Lower leg skin (tissue), 3 donors: Measurements from ENCODE around the gene WNT5B.

Experiments used
- CTCF ChIP-seq, 3 donors: fragments of 450-650 bp; IDR thresholded peaks; one replicate each; pipeline ENCODE4 v1.5.1; 2016; ENCODE audit warnings: antibody characterized with exemption in 3 of 3, mild to moderate bottlenecking in 3 of 3, moderate library complexity in 2 of 3
- POLR2A ChIP-seq, 2 donors: fragments of 450-650 bp; IDR thresholded peaks; one replicate each; pipeline ENCODE4 v1.6.1; 2016 to 2017; ENCODE audit warnings: antibody characterized with exemption in 2 of 2, mild to moderate bottlenecking in 1 of 2, moderate library complexity in 1 of 2

GRCh38 chr12:1591543-1591942, 37.5 kb upstream of the WNT5B start:
- no peak for TF ChIP-seq CTCF (IDR thresholded peaks at IDR 0.05)
- no peak for TF ChIP-seq POLR2A (IDR thresholded peaks at IDR 0.05)
